ENCODE results near the gene GMPR2. TPM values are rescaled to one million over a fixed set of nuclear protein-coding genes. Genes with fewer than 3 reads are reported as not detected.
"Not testable (repeated sequence)": the region's sequence is repeated elsewhere in the genome, so short reads cannot be mapped to it uniquely, and the experiment has no call there.

GMPR2 gene
- total RNA-seq, 1 donor from 2014 or later = 98.4 TPM

- H3K27me3 ChIP-seq = no peaks in the 10 kb centered on the region
- Mint-ChIP-seq H3K4me1 (peaks cover 12% of the 10 kb centered on the region), H3K36me3 (no peaks in the 10 kb centered on the region), H3K27ac (no peak overlapping the region), H3K9me3 (no peaks in the 10 kb centered on the region), H3K4me3 (no peak overlapping the region), H3K27me3 (ENCODE audit: insufficient read depth, low read depth) (no peaks in the 10 kb centered on the region)
- no peaks in the 10 kb centered on the region for H3K9me3 ChIP-seq (ENCODE audit: low read depth)
- peaks cover 33% of the 10 kb centered on the region for H4K20me1 ChIP-seq (ENCODE audit: low read depth)
- H3K27ac ChIP-seq = no peak overlapping the region
- DNase-seq (ENCODE audit: low spot score) = no peak
- TF ChIP-seq EZH2 (IDR thresholded peaks at IDR 0.05) (no peak), CTCF (IDR thresholded peaks at IDR 0.05) (no peak), EZH2phosphoT487 (IDR thresholded peaks at IDR 0.05) (no peak)
- peaks cover 67% of the 10 kb centered on the region for H3K79me2 ChIP-seq (ENCODE audit: low read depth)
- H3F3A ChIP-seq (ENCODE audit: low read depth) = peaks cover 16% of the 10 kb centered on the region
- no peak overlapping the region for H3K4me2 ChIP-seq
- H3K9ac ChIP-seq = no peak overlapping the region
- H3K4me1 ChIP-seq = no peaks in the 10 kb centered on the region
- H2AFZ ChIP-seq (replicated peaks) = no peak overlapping the region
- H3K36me3 ChIP-seq = no peaks in the 10 kb centered on the region
- H3K4me3 ChIP-seq = no peak overlapping the region
Measured at GRCh38 chr14:24219080-24219479, 13.6 kb upstream of the GMPR2 start.

GRCh38 chr14:24219521-24219920 is 13.2 kb upstream of the GMPR2 start:
- TF ChIP-seq EZH2 (IDR thresholded peaks at IDR 0.05) (no peak), EZH2phosphoT487 (IDR thresholded peaks at IDR 0.05) (no peak), CTCF (IDR thresholded peaks at IDR 0.05) (no peak)
- H3K9me3 Mint-ChIP-seq = no peaks in the 10 kb centered on the region
- Histone ChIP-seq H3K79me2 (ENCODE audit: low read depth) (peaks cover 67% of the 10 kb centered on the region), H3K4me3 (no peak overlapping the region), H3K9ac (no peak overlapping the region), H3F3A (ENCODE audit: low read depth) (peaks cover 12% of the 10 kb centered on the region), H3K27me3 (no peaks in the 10 kb centered on the region), H3K36me3 (no peaks in the 10 kb centered on the region), H3K4me2 (no peak overlapping the region), H3K9me3 (ENCODE audit: low read depth) (no peaks in the 10 kb centered on the region), H4K20me1 (ENCODE audit: low read depth) (peaks cover 33% of the 10 kb centered on the region), H3K27ac (no peak overlapping the region), H3K4me1 (no peaks in the 10 kb centered on the region), H2AFZ (replicated peaks) (no peak overlapping the region)
- H3K27ac Mint-ChIP-seq = no peak overlapping the region
- H3K4me3 Mint-ChIP-seq = no peak overlapping the region
- DNase-seq (ENCODE audit: low spot score) = no peak
- peaks cover 8% of the 10 kb centered on the region for H3K4me1 Mint-ChIP-seq
- H3K36me3 Mint-ChIP-seq = peaks cover 2% of the 10 kb centered on the region
- H3K27me3 Mint-ChIP-seq (ENCODE audit: insufficient read depth, low read depth) = no peaks in the 10 kb centered on the region

- H3K79me2 ChIP-seq (ENCODE audit: low read depth) = peaks cover 95% of the 10 kb centered on the region
- DNase-seq (ENCODE audit: low spot score); H3K4me3 Mint-ChIP-seq; H3K36me3 Mint-ChIP-seq; H3K4me1 Mint-ChIP-seq; H3K27ac ChIP-seq; H3K4me2 ChIP-seq; H3K36me3 ChIP-seq; H3K9ac ChIP-seq; H3K27me3 Mint-ChIP-seq (ENCODE audit: insufficient read depth, low read depth); H2AFZ ChIP-seq (replicated peaks); H3K9me3 Mint-ChIP-seq; H3K4me3 ChIP-seq; H3K9me3 ChIP-seq (ENCODE audit: low read depth); H3K27ac Mint-ChIP-seq; H3K4me1 ChIP-seq; H3K27me3 ChIP-seq; H3F3A ChIP-seq (ENCODE audit: low read depth): not testable (repeated sequence)
- peaks cover 45% of the 10 kb centered on the region for H4K20me1 ChIP-seq (ENCODE audit: low read depth)
Measured at GRCh38 chr14:24222987-24223386, 9.7 kb upstream of the GMPR2 start.

- Mint-ChIP-seq H3K36me3 (peaks cover 6% of the 10 kb centered on the region), H3K4me1 (no peaks in the 10 kb centered on the region), H3K27me3 (ENCODE audit: insufficient read depth, low read depth) (no peaks in the 10 kb centered on the region), H3K27ac (no peak overlapping the region), H3K9me3 (no peaks in the 10 kb centered on the region), H3K4me3 (no peak overlapping the region)
- Histone ChIP-seq H4K20me1 (ENCODE audit: low read depth) (peaks cover 40% of the 10 kb centered on the region), H3K27ac (no peak overlapping the region), H3F3A (ENCODE audit: low read depth) (no peaks in the 10 kb centered on the region), H3K27me3 (no peaks in the 10 kb centered on the region), H3K4me3 (no peak overlapping the region), H3K4me1 (no peaks in the 10 kb centered on the region), H3K9ac (no peak overlapping the region), H3K4me2 (no peak overlapping the region), H3K79me2 (ENCODE audit: low read depth) (peaks cover 98% of the 10 kb centered on the region), H3K9me3 (ENCODE audit: low read depth) (no peaks in the 10 kb centered on the region), H3K36me3 (no peaks in the 10 kb centered on the region), H2AFZ (replicated peaks) (no peak overlapping the region)
- TF ChIP-seq EZH2 (IDR thresholded peaks at IDR 0.05) (no peak), CTCF (IDR thresholded peaks at IDR 0.05) (no peak), EZH2phosphoT487 (IDR thresholded peaks at IDR 0.05) (no peak)
- no peak for DNase-seq (ENCODE audit: low spot score)
Measured at GRCh38 chr14:24224618-24225071, 8.1 kb upstream of the GMPR2 start.
